Measurements from ENCODE around the gene KRT74.

KRT74 gene

GRCh38 chr12:52575256-52575655 is 1.6 kb upstream of the KRT74 start:
- no peaks in the 10 kb centered on the region for H3K27me3 ChIP-seq (ENCODE audit: insufficient read depth, insufficient read length)
- no peak for DNase-seq (ENCODE audit: low read depth, low spot score)
- no peak overlapping the region for H3K4me3 ChIP-seq (ENCODE audit: insufficient read length, low read depth)
- no peak for TF ChIP-seq SUZ12 (IDR thresholded peaks at IDR 0.05; ENCODE audit: extremely low read depth, insufficient read depth, insufficient read length)
- TF ChIP-seq ZNF274 (IDR thresholded peaks at IDR 0.05; ENCODE audit: low read depth, low read length) = no peak
- no peak for TF ChIP-seq YY1 (IDR thresholded peaks at IDR 0.05; ENCODE audit: insufficient read depth, insufficient read length)
- H3K4me1 ChIP-seq (ENCODE audit: insufficient read depth, insufficient read length) = no peaks in the 10 kb centered on the region
- no peak overlapping the region for H3K9ac ChIP-seq (ENCODE audit: insufficient read length, low read depth)
- no peaks in the 10 kb centered on the region for H3K36me3 ChIP-seq (ENCODE audit: insufficient read depth, insufficient read length, low read length)
- no peaks in the 10 kb centered on the region for H3K9me3 ChIP-seq (ENCODE audit: insufficient read depth, low read length)

DNA sequence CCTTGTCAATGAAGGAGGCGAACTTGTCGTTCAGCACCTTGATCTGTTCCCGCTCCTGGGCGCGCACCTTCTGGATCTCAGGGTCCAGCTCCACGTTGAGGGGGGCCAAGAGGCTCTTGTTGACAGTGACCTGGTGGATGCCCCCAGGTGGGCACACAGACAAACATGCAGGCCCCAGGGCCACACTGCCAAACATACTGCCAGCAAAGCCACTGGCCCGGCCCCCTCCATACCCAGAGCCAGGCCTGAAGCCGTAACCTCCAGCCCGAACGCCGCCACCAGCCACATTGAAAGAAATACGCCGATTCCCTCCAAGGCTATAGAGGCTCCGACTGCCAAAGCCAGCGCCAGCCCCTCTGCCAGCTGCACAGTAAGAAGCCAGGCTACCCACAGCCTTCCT is 337 bp downstream of the KRT74 start:
- no peaks in the 10 kb centered on the region for H3K4me1 ChIP-seq (ENCODE audit: insufficient read depth, insufficient read length)
- TF ChIP-seq ZNF274 (IDR thresholded peaks at IDR 0.05; ENCODE audit: low read depth, low read length) (no peak), YY1 (IDR thresholded peaks at IDR 0.05; ENCODE audit: insufficient read depth, insufficient read length) (no peak), SUZ12 (IDR thresholded peaks at IDR 0.05; ENCODE audit: extremely low read depth, insufficient read depth, insufficient read length) (no peak)
- no peaks in the 10 kb centered on the region for H3K36me3 ChIP-seq (ENCODE audit: insufficient read depth, insufficient read length, low read length)
- no peak overlapping the region for H3K9ac ChIP-seq (ENCODE audit: insufficient read length, low read depth)
- no peak overlapping the region for H3K4me3 ChIP-seq (ENCODE audit: insufficient read length, low read depth)
- no peaks in the 10 kb centered on the region for H3K9me3 ChIP-seq (ENCODE audit: insufficient read depth, low read length)
- DNase-seq (ENCODE audit: low read depth, low spot score) = no peak
- no peaks in the 10 kb centered on the region for H3K27me3 ChIP-seq (ENCODE audit: insufficient read depth, insufficient read length)

DNA sequence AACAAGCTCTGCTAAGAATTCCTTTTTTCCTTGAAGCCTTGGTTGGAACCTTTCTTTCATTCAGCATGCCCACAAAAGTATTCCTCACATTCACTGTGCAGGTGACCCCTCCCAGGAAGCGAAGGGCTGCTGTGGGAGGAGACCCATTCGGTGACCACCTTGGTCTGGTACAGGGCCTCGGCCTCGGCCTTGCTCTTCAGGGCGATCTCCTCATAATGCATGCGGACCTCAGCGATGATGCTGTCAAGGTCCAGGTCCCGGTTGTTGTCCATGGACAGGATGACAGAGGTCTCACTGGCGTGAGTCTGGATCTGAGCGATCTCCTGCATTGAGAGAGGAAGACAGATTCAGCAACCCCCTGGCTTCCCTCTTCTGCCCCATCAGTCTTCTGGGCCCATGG is 3.1 kb downstream of the KRT74 start:
- H3K4me3 ChIP-seq (ENCODE audit: insufficient read length, low read depth) = no peak overlapping the region

DNA sequence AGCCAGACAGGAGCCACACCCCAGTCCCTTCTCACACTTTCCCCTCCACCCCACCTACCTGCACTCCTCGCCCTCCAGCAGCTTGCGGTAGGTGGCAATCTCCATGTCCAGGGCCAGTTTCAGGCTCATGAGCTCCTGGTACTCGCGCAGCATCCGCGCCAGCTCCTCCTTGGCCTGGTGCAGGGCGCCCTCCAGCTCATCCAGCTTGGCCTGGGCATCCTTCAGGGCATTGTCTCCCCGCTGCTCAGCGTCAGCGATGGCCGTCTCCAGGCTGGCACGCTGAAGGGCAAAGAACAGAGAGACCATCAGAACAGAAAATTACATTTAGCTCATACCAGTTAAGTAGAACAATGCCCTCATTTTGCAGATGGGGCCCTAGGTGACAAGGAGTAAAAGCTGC is 5.5 kb downstream of the KRT74 start:
- no peak for TF ChIP-seq YY1 (IDR thresholded peaks at IDR 0.05; ENCODE audit: insufficient read depth, insufficient read length)
- no peak for TF ChIP-seq ZNF274 (IDR thresholded peaks at IDR 0.05; ENCODE audit: low read depth, low read length)
- no peak for DNase-seq (ENCODE audit: low read depth, low spot score)
- Histone ChIP-seq H3K4me3 (ENCODE audit: insufficient read length, low read depth) (no peak overlapping the region), H3K27me3 (ENCODE audit: insufficient read depth, insufficient read length) (no peaks in the 10 kb centered on the region), H3K9me3 (ENCODE audit: insufficient read depth, low read length) (no peaks in the 10 kb centered on the region), H3K36me3 (ENCODE audit: insufficient read depth, insufficient read length, low read length) (no peaks in the 10 kb centered on the region), H3K4me1 (ENCODE audit: insufficient read depth, insufficient read length) (peaks cover 6% of the 10 kb centered on the region), H3K9ac (ENCODE audit: insufficient read length, low read depth) (no peak overlapping the region)

More for the DNA sequence above, 3.1 kb downstream of the KRT74 start:
- H3K4me1 ChIP-seq (ENCODE audit: insufficient read depth, insufficient read length) = peaks cover 6% of the 10 kb centered on the region
- no peaks in the 10 kb centered on the region for H3K9me3 ChIP-seq (ENCODE audit: insufficient read depth, low read length)
- no peaks in the 10 kb centered on the region for H3K27me3 ChIP-seq (ENCODE audit: insufficient read depth, insufficient read length)
- H3K36me3 ChIP-seq (ENCODE audit: insufficient read depth, insufficient read length, low read length) = no peaks in the 10 kb centered on the region
- TF ChIP-seq YY1 (IDR thresholded peaks at IDR 0.05; ENCODE audit: insufficient read depth, insufficient read length) (no peak), SUZ12 (IDR thresholded peaks at IDR 0.05; ENCODE audit: extremely low read depth, insufficient read depth, insufficient read length) (no peak), ZNF274 (IDR thresholded peaks at IDR 0.05; ENCODE audit: low read depth, low read length) (no peak)
- no peak for DNase-seq (ENCODE audit: low read depth, low spot score)
- H3K9ac ChIP-seq (ENCODE audit: insufficient read length, low read depth) = no peak overlapping the region

GRCh38 chr12:52566847-52567291 is 6.8 kb downstream of the KRT74 start:
- DNase-seq (ENCODE audit: low read depth, low spot score) = no peak
- H3K9ac ChIP-seq (ENCODE audit: insufficient read length, low read depth) = no peak overlapping the region
- H3K4me3 ChIP-seq (ENCODE audit: insufficient read length, low read depth) = no peak overlapping the region
- H3K27me3 ChIP-seq (ENCODE audit: insufficient read depth, insufficient read length) = no peaks in the 10 kb centered on the region
- H3K9me3 ChIP-seq (ENCODE audit: insufficient read depth, low read length) = no peaks in the 10 kb centered on the region
- H3K4me1 ChIP-seq (ENCODE audit: insufficient read depth, insufficient read length) = peaks cover 6% of the 10 kb centered on the region
- no peaks in the 10 kb centered on the region for H3K36me3 ChIP-seq (ENCODE audit: insufficient read depth, insufficient read length, low read length)
- TF ChIP-seq YY1 (IDR thresholded peaks at IDR 0.05; ENCODE audit: insufficient read depth, insufficient read length) = no peak
- no peak for TF ChIP-seq ZNF274 (IDR thresholded peaks at IDR 0.05; ENCODE audit: low read depth, low read length)
- TF ChIP-seq SUZ12 (IDR thresholded peaks at IDR 0.05; ENCODE audit: extremely low read depth, insufficient read depth, insufficient read length) = no peak

DNA sequence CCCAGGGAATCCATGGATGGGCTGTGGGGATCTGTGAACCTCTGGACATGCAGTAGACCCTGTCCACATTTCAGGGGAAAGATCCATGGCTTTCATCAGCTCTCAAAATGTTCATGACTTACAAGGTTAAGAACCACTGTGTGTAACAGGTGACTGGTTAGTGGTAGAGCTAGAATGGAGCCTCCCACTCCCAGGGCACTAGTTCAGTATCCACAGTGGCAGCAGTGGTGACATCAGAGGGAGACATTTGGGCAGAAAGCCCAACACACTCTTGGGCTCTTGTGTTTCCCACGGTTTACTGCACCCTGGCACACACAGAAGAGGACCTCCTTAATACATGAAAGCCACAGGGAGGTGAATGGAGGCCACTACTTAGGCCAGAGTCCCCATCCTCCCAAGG is 9.1 kb downstream of the KRT74 start:
- H3K4me3 ChIP-seq (ENCODE audit: insufficient read length, low read depth) = no peak overlapping the region
- H3K27me3 ChIP-seq (ENCODE audit: insufficient read depth, insufficient read length) = no peaks in the 10 kb centered on the region
- DNase-seq (ENCODE audit: low read depth, low spot score) = no peak
- TF ChIP-seq SUZ12 (IDR thresholded peaks at IDR 0.05; ENCODE audit: extremely low read depth, insufficient read depth, insufficient read length) = no peak
- TF ChIP-seq YY1 (IDR thresholded peaks at IDR 0.05; ENCODE audit: insufficient read depth, insufficient read length) = no peak
- TF ChIP-seq ZNF274 (IDR thresholded peaks at IDR 0.05; ENCODE audit: low read depth, low read length) = no peak
- H3K9me3 ChIP-seq (ENCODE audit: insufficient read depth, low read length) = no peaks in the 10 kb centered on the region
- no peaks in the 10 kb centered on the region for H3K36me3 ChIP-seq (ENCODE audit: insufficient read depth, insufficient read length, low read length)
- H3K9ac ChIP-seq (ENCODE audit: insufficient read length, low read depth) = no peak overlapping the region
- peaks cover 6% of the 10 kb centered on the region for H3K4me1 ChIP-seq (ENCODE audit: insufficient read depth, insufficient read length)

GRCh38 chr12:52561880-52562449 is 11.7 kb downstream of the KRT74 start:
- Histone ChIP-seq H3K4me3 (ENCODE audit: insufficient read length, low read depth) (no peak overlapping the region), H3K9me3 (ENCODE audit: insufficient read depth, low read length) (no peaks in the 10 kb centered on the region), H3K36me3 (ENCODE audit: insufficient read depth, insufficient read length, low read length) (no peaks in the 10 kb centered on the region), H3K4me1 (ENCODE audit: insufficient read depth, insufficient read length) (peaks cover 2% of the 10 kb centered on the region), H3K9ac (ENCODE audit: insufficient read length, low read depth) (no peak overlapping the region), H3K27me3 (ENCODE audit: insufficient read depth, insufficient read length) (no peaks in the 10 kb centered on the region)
- no peak for TF ChIP-seq YY1 (IDR thresholded peaks at IDR 0.05; ENCODE audit: insufficient read depth, insufficient read length)
- no peak for TF ChIP-seq ZNF274 (IDR thresholded peaks at IDR 0.05; ENCODE audit: low read depth, low read length)
- no peak for TF ChIP-seq SUZ12 (IDR thresholded peaks at IDR 0.05; ENCODE audit: extremely low read depth, insufficient read depth, insufficient read length)
- no peak for DNase-seq (ENCODE audit: low read depth, low spot score)

Measured in NT2/D1 (cell line).